ENCODE results near the gene AR. TPM values are rescaled to one million over a fixed set of nuclear protein-coding genes. Genes with fewer than 3 reads are reported as not detected.

Gene AR
- total RNA-seq, 1 experiment from 2014 or later, result 0.05 TPM

GRCh38 chrX:67568769-67569168 is 24.9 kb downstream of the AR start:
- no peak overlapping the region for H3K27ac ChIP-seq (ENCODE audit: low read length)
- POLR2A ChIA-PET, result no interaction called here
- no TSS peak for BruUV-seq (replicated peaks)
- intact Hi-C loops (cut with micrococcal nuclease; ENCODE audit: unreplicated experiment) (no loop called here), in situ Hi-C loops (cut with HindIII; ENCODE audit: low pct_unique_long_range_greater_than_20kb, low sequenced_read_pairs) (no loop called here)
- CTCF ChIA-PET, result no interaction called here
- TF ChIP-seq TCF7L2 (IDR thresholded peaks at IDR 0.05; ENCODE audit: low read depth, low read length) (no peak), REST (IDR thresholded peaks at IDR 0.05; ENCODE audit: insufficient read depth in 1 of 2, low read depth in 2 of 2, low read length in 1 of 2) (no peak), CTCF (IDR thresholded peaks at IDR 0.05) (no peak), POLR2AphosphoS5 (IDR thresholded peaks at IDR 0.05; ENCODE audit: low read depth, low read length) (no peak), SIN3A (IDR thresholded peaks at IDR 0.05; ENCODE audit: borderline replicate concordance, insufficient read depth, low read depth, low read length) (no peak)
- H3K4me1 ChIP-seq (ENCODE audit: control insufficient read depth, insufficient read depth, low read length), result no peaks in the 10 kb centered on the region
- H3K36me3 ChIP-seq (ENCODE audit: control insufficient read depth, insufficient read depth, low read length), result no peaks in the 10 kb centered on the region
- DNase-seq (ENCODE audit: low read depth, low spot score) (no peak), ATAC-seq (no peak)
- H3K9me3 ChIP-seq (ENCODE audit: control insufficient read depth, insufficient read depth, low read depth, low read length), result no peaks in the 10 kb centered on the region
- no peaks in the 10 kb centered on the region for H3K27me3 ChIP-seq (ENCODE audit: control insufficient read depth, insufficient read depth, low read length)
- no peak overlapping the region for H3K4me3 ChIP-seq (ENCODE audit: low read depth in 2 of 2, low read length in 2 of 2)

- intact Hi-C loops (cut with micrococcal nuclease; ENCODE audit: unreplicated experiment) (no loop called here), in situ Hi-C loops (cut with HindIII; ENCODE audit: low pct_unique_long_range_greater_than_20kb, low sequenced_read_pairs) (no loop called here)
- ATAC-seq, result no peak
- TF ChIP-seq CTCF (IDR thresholded peaks at IDR 0.05) (no peak), TCF7L2 (IDR thresholded peaks at IDR 0.05; ENCODE audit: low read depth, low read length) (no peak), SIN3A (IDR thresholded peaks at IDR 0.05; ENCODE audit: borderline replicate concordance, insufficient read depth, low read depth, low read length) (no peak)
- no peaks in the 10 kb centered on the region for H3K36me3 ChIP-seq (ENCODE audit: control insufficient read depth, insufficient read depth, low read length)
- no peak for DNase-seq (ENCODE audit: low read depth, low spot score)
- H3K27me3 ChIP-seq (ENCODE audit: control insufficient read depth, insufficient read depth, low read length), result no peaks in the 10 kb centered on the region
- H3K4me1 ChIP-seq (ENCODE audit: control insufficient read depth, insufficient read depth, low read length), result no peaks in the 10 kb centered on the region
- ChIA-PET POLR2A (no interaction called here), CTCF (no interaction called here)
- H3K4me3 ChIP-seq (ENCODE audit: low read depth in 2 of 2, low read length in 2 of 2), result no peak overlapping the region
- no peak overlapping the region for H3K27ac ChIP-seq (ENCODE audit: low read length)
- no peaks in the 10 kb centered on the region for H3K9me3 ChIP-seq (ENCODE audit: control insufficient read depth, insufficient read depth, low read depth, low read length)
- no TSS peak for BruUV-seq (replicated peaks)
These were observed 27.0 kb downstream of the AR start for GRCh38 chrX:67570839-67571238.

GRCh38 chrX:67574696-67575095 is 30.9 kb downstream of the AR start:
- ATAC-seq (no peak), DNase-seq (ENCODE audit: low read depth, low spot score) (no peak)
- TF ChIP-seq CTCF (IDR thresholded peaks at IDR 0.05) (no peak), REST (IDR thresholded peaks at IDR 0.05; ENCODE audit: insufficient read depth in 1 of 2, low read depth in 2 of 2, low read length in 1 of 2) (no peak), POLR2AphosphoS5 (IDR thresholded peaks at IDR 0.05; ENCODE audit: low read depth, low read length) (no peak), TCF7L2 (IDR thresholded peaks at IDR 0.05; ENCODE audit: low read depth, low read length) (no peak), SIN3A (IDR thresholded peaks at IDR 0.05; ENCODE audit: borderline replicate concordance, insufficient read depth, low read depth, low read length) (no peak)
- no peaks in the 10 kb centered on the region for H3K27me3 ChIP-seq (ENCODE audit: control insufficient read depth, insufficient read depth, low read length)
- CTCF ChIA-PET, result no interaction called here
- H3K4me3 ChIP-seq (ENCODE audit: low read depth in 2 of 2, low read length in 2 of 2), result no peak overlapping the region
- in situ Hi-C loops (cut with HindIII; ENCODE audit: low pct_unique_long_range_greater_than_20kb, low sequenced_read_pairs) (no loop called here), intact Hi-C loops (cut with micrococcal nuclease; ENCODE audit: unreplicated experiment) (no loop called here)
- H3K9me3 ChIP-seq (ENCODE audit: control insufficient read depth, insufficient read depth, low read depth, low read length), result no peaks in the 10 kb centered on the region
- POLR2A ChIA-PET, result no interaction called here
- no TSS peak for BruUV-seq (replicated peaks)
- H3K36me3 ChIP-seq (ENCODE audit: control insufficient read depth, insufficient read depth, low read length), result no peaks in the 10 kb centered on the region
- H3K27ac ChIP-seq (ENCODE audit: low read length), result no peak overlapping the region
- no peaks in the 10 kb centered on the region for H3K4me1 ChIP-seq (ENCODE audit: control insufficient read depth, insufficient read depth, low read length)

All from Panc1 (cell line).